HEK293 (cell line): ENCODE measurements around the gene ATP5F1D.

Source experiments
- BCL11A ChIP-seq: fragments of 450-650 bp; formaldehyde crosslinking; IDR thresholded peaks from 2 replicates; pipeline ENCODE4 v1.5.1; 2016; ENCODE audit warnings: low read depth, missing biosample characterization, missing genetic modification characterization
- BCL11B ChIP-seq: fragments of 450-650 bp; formaldehyde crosslinking; IDR thresholded peaks from 2 replicates; pipeline ENCODE4 v1.5.1; 2016; ENCODE audit warnings: low read depth, missing biosample characterization, missing genetic modification characterization
- GLIS2 ChIP-seq: fragments of 450-650 bp; formaldehyde crosslinking; IDR thresholded peaks from 2 replicates; pipeline ENCODE4 v1.5.1; 2016; ENCODE audit warnings: missing biosample characterization, missing genetic modification characterization
- HOXC10 ChIP-seq: sonication (generic); formaldehyde crosslinking; IDR thresholded peaks from 2 replicates; pipeline ENCODE4 v1.8.1; 2023; ENCODE audit warnings: mild to moderate bottlenecking, missing genetic modification reagents
- MEIS1 ChIP-seq: sonication (generic); formaldehyde crosslinking; IDR thresholded peaks from 2 replicates; pipeline ENCODE4 v1.8.1; 2022; ENCODE audit warnings: missing genetic modification reagents, mild to moderate bottlenecking, borderline replicate concordance
- MYNN ChIP-seq: fragments of 450-650 bp; formaldehyde crosslinking; IDR thresholded peaks from 2 replicates; pipeline ENCODE4 v1.5.1; 2016; ENCODE audit warnings: missing biosample characterization, missing genetic modification characterization, borderline replicate concordance
- OSR2 ChIP-seq: fragments of 450-650 bp; formaldehyde crosslinking; IDR thresholded peaks from 2 replicates; pipeline ENCODE4 v1.5.1; 2016; ENCODE audit warnings: missing biosample characterization, missing genetic modification characterization
- PBX3 ChIP-seq: sonication (generic); formaldehyde crosslinking; IDR thresholded peaks from 2 replicates; pipeline ENCODE4 v1.8.1; 2022; ENCODE audit warnings: mild to moderate bottlenecking, moderate library complexity, missing genetic modification reagents
- PRDM1 ChIP-seq: fragments of 450-650 bp; formaldehyde crosslinking; IDR thresholded peaks from 2 replicates; pipeline ENCODE4; 2016; ENCODE audit warnings: missing biosample characterization, missing genetic modification characterization
- REPIN1 ChIP-seq: fragments of 450-650 bp; formaldehyde crosslinking; IDR thresholded peaks from 2 replicates; pipeline ENCODE4 v1.5.1; 2017; ENCODE audit warnings: missing biosample characterization, missing genetic modification characterization, low read depth
- SETDB1 ChIP-seq: IDR thresholded peaks from one replicate; pipeline ENCODE4 v1.6.1; 2017; ENCODE audit warnings: mild to moderate bottlenecking, low read length, moderate library complexity, mixed read lengths; ENCODE audit not compliant: insufficient read length
- TRIM28 ChIP-seq: IDR thresholded peaks from 2 replicates; pipeline ENCODE4 v1.6.1; 2011; ENCODE audit warnings: low read length, control low read depth, borderline replicate concordance
- ZBTB48 ChIP-seq: fragments of 450-650 bp; formaldehyde crosslinking; IDR thresholded peaks from 2 replicates; pipeline ENCODE4 v1.5.1; 2016; ENCODE audit warnings: missing biosample characterization, missing genetic modification characterization
- ZEB2 ChIP-seq: fragments of 450-650 bp; formaldehyde crosslinking; IDR thresholded peaks from 2 replicates; pipeline ENCODE4 v1.5.1; 2016; ENCODE audit warnings: missing biosample characterization, missing genetic modification characterization
- ZNF146 ChIP-seq: fragments of 450-650 bp; formaldehyde crosslinking; IDR thresholded peaks from 2 replicates; pipeline ENCODE4 v1.5.1; 2016; ENCODE audit warnings: missing biosample characterization, missing genetic modification characterization
- ZNF148 ChIP-seq: fragments of 450-650 bp; formaldehyde crosslinking; IDR thresholded peaks from 2 replicates; pipeline ENCODE4 v1.5.0; 2017; ENCODE audit warnings: missing biosample characterization, missing genetic modification characterization, borderline replicate concordance
- ZNF202 ChIP-seq: fragments of 450-650 bp; formaldehyde crosslinking; IDR thresholded peaks from 2 replicates; pipeline ENCODE4 v1.5.1; 2016; ENCODE audit warnings: missing biosample characterization, missing genetic modification characterization, borderline replicate concordance
- ZNF221 ChIP-seq: fragments of 450-650 bp; formaldehyde crosslinking; IDR thresholded peaks from 2 replicates; pipeline ENCODE4 v1.5.1; 2017; ENCODE audit warnings: missing biosample characterization, missing genetic modification characterization, borderline replicate concordance
- ZNF302 ChIP-seq: fragments of 450-650 bp; formaldehyde crosslinking; IDR thresholded peaks from 2 replicates; pipeline ENCODE4 v1.5.1; 2016; ENCODE audit warnings: missing biosample characterization, missing genetic modification characterization, low read depth
- ZNF404 ChIP-seq: fragments of 450-650 bp; formaldehyde crosslinking; IDR thresholded peaks from 2 replicates; pipeline ENCODE4 v1.5.1; 2017; ENCODE audit warnings: missing biosample characterization, missing genetic modification characterization
- ZNF473 ChIP-seq: fragments of 450-650 bp; formaldehyde crosslinking; IDR thresholded peaks from 2 replicates; pipeline ENCODE4 v1.5.1; 2017; ENCODE audit warnings: missing biosample characterization, missing genetic modification characterization
- ZNF510 ChIP-seq: fragments of 450-650 bp; formaldehyde crosslinking; IDR thresholded peaks from 2 replicates; pipeline ENCODE4 v1.5.1; 2018; ENCODE audit warnings: mild to moderate bottlenecking, missing genetic modification characterization, missing biosample characterization; ENCODE audit not compliant: insufficient replicate concordance
- ZNF521 ChIP-seq: fragments of 450-650 bp; formaldehyde crosslinking; IDR thresholded peaks from 2 replicates; pipeline ENCODE4 v1.5.1; 2017; ENCODE audit warnings: missing biosample characterization, mild to moderate bottlenecking, missing genetic modification characterization
- ZNF571 ChIP-seq: fragments of 450-650 bp; formaldehyde crosslinking; IDR thresholded peaks from 2 replicates; pipeline ENCODE4 v1.5.0; 2017; ENCODE audit warnings: missing biosample characterization, missing genetic modification characterization
- ZNF596 ChIP-seq: fragments of 450-650 bp; IDR thresholded peaks from 2 replicates; pipeline ENCODE4 v1.5.0; 2018; ENCODE audit warnings: missing biosample characterization, mild to moderate bottlenecking, missing genetic modification characterization, moderate library complexity
- ZNF623 ChIP-seq: fragments of 450-650 bp; formaldehyde crosslinking; IDR thresholded peaks from 2 replicates; pipeline ENCODE4 v1.5.1; 2016; ENCODE audit warnings: missing biosample characterization, missing genetic modification characterization
- ZNF664 ChIP-seq: fragments of 450-650 bp; formaldehyde crosslinking; IDR thresholded peaks from 2 replicates; pipeline ENCODE4 v1.5.1; 2016; ENCODE audit warnings: missing biosample characterization, missing genetic modification characterization
- ZNF747 ChIP-seq: fragments of 450-650 bp; formaldehyde crosslinking; IDR thresholded peaks from 2 replicates; pipeline ENCODE4 v1.5.1; 2016; ENCODE audit warnings: missing biosample characterization, missing genetic modification characterization
- ZNF777 ChIP-seq: fragments of 450-650 bp; formaldehyde crosslinking; IDR thresholded peaks from 2 replicates; pipeline ENCODE4 v1.5.1; 2017; ENCODE audit warnings: missing biosample characterization, missing genetic modification characterization, borderline replicate concordance
- ZNF830 ChIP-seq: fragments of 450-650 bp; IDR thresholded peaks from 2 replicates; pipeline ENCODE4 v1.5.0; 2018; ENCODE audit warnings: missing biosample characterization, missing genetic modification characterization, low read depth, mild to moderate bottlenecking, moderate library complexity
- ZNF837 ChIP-seq: fragments of 450-650 bp; formaldehyde crosslinking; IDR thresholded peaks from 2 replicates; pipeline ENCODE4 v1.5.1; 2016; ENCODE audit warnings: missing biosample characterization, missing genetic modification characterization
- TF ChIP-seq, protein P1 (sequence below): fragments of 450-650 bp; formaldehyde crosslinking; optimal IDR thresholded peaks from 2 replicates; pipeline ENCODE3; 2016; ENCODE audit warnings: missing biosample characterization, mild to moderate bottlenecking, missing genetic modification characterization
- TF ChIP-seq, protein P2 (sequence below): fragments of 450-650 bp; formaldehyde crosslinking; IDR thresholded peaks from 2 replicates; pipeline ENCODE4 v1.5.1; 2016; ENCODE audit warnings: missing biosample characterization, missing genetic modification characterization
- TF ChIP-seq, protein P3 (sequence below): fragments of 450-650 bp; IDR thresholded peaks from 2 replicates; pipeline ENCODE4 v1.5.1; 2018; ENCODE audit warnings: missing biosample characterization, missing genetic modification characterization

ATP5F1D gene

DNA sequence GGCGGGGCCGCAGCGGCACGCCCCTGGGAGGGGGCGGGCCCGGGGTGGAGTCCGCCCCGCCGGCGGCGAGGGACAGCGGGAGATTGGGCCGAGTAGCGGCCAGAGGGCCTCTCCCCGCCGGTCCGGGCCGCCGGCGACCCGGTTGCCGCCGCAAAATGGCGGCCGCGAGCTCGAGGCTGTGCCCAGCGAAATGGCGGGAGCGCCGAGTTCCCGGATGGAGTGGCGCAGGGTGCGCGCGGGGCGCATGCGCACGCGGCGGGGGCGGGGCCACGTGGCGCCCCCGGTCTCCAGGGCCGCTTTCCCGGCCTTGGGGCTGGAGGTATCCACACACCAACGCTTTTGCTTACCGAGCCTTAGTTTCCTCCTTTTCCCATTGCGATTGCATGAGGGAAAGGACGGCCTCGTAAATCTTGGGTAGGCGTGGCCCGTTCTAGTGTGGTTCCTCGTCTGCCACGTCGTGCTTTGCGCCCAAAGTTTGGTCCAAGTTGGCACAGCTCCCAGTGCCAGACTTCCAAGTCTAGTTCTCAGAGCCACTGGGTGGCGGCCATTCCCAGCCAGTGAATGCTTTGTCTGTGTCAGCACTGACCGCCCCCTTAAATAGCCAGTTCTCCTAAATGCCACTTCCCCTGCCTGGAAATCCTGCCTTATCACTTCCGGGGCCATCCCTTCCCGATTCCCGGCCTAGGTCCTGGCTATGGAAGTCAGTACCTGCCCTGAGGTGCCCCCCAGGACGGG is 28.1 kb downstream of the ATP5F1D start (continued):
- TF ChIP-seq ZNF404 (tag by site-specific recombination), result no peak
- no peak for TF ChIP-seq ZNF777 (tag by site-specific recombination)
- TF ChIP-seq ZNF747 (tag by site-specific recombination), result no peak; the same call in 1 of the 2 replicates
- TF ChIP-seq ZNF837 (tag by site-specific recombination), result no peak
- TF ChIP-seq ZNF830 (tag by site-specific recombination), result no peak
- TF ChIP-seq, protein P1, sequence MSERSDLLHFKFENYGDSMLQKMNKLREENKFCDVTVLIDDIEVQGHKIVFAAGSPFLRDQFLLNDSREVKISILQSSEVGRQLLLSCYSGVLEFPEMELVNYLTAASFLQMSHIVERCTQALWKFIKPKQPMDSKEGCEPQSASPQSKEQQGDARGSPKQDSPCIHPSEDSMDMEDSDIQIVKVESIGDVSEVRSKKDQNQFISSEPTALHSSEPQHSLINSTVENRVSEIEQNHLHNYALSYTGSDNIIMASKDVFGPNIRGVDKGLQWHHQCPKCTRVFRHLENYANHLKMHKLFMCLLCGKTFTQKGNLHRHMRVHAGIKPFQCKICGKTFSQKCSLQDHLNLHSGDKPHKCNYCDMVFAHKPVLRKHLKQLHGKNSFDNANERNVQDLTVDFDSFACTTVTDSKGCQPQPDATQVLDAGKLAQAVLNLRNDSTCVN (tag by site-specific recombination), result peak; percentile 59
- TF ChIP-seq ZNF623 (tag by site-specific recombination), result peak; percentile 24
- TF ChIP-seq, protein P2, sequence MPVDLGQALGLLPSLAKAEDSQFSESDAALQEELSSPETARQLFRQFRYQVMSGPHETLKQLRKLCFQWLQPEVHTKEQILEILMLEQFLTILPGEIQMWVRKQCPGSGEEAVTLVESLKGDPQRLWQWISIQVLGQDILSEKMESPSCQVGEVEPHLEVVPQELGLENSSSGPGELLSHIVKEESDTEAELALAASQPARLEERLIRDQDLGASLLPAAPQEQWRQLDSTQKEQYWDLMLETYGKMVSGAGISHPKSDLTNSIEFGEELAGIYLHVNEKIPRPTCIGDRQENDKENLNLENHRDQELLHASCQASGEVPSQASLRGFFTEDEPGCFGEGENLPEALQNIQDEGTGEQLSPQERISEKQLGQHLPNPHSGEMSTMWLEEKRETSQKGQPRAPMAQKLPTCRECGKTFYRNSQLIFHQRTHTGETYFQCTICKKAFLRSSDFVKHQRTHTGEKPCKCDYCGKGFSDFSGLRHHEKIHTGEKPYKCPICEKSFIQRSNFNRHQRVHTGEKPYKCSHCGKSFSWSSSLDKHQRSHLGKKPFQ (tag by site-specific recombination), result no peak
- peak; percentile 66 for TF ChIP-seq ZNF596
- TF ChIP-seq BCL11A (tag by site-specific recombination), result no peak
- no peak for TF ChIP-seq ZNF148 (tag by site-specific recombination)
- no peak for TF ChIP-seq TRIM28
- no peak for TF ChIP-seq REPIN1 (tag by site-specific recombination)
- TF ChIP-seq ZNF146 (tag by site-specific recombination), result no peak
- no peak for TF ChIP-seq SETDB1
- no peak for TF ChIP-seq MYNN (tag by site-specific recombination)
- TF ChIP-seq ZNF521 (tag by site-specific recombination), result no peak
- TF ChIP-seq GLIS2 (tag by site-specific recombination), result no peak; the same call in 1 of the 2 replicates
- no peak for TF ChIP-seq ZNF221
- no peak for TF ChIP-seq ZNF571
- peak; percentile 21; the same call in 1 of the 2 replicates for TF ChIP-seq ZBTB48 (tag by site-specific recombination)
- peak; percentile 53; the same call in 1 of the 2 replicates for TF ChIP-seq PRDM1
- TF ChIP-seq ZNF302 (tag by site-specific recombination), result no peak
- TF ChIP-seq HOXC10 (CRISPR knock-in tag), result no peak
- TF ChIP-seq ZEB2 (tag by site-specific recombination), result peak; percentile 50
- TF ChIP-seq ZNF664, result no peak
- no peak for TF ChIP-seq PBX3 (CRISPR knock-in tag)
- no peak for TF ChIP-seq ZNF473
- TF ChIP-seq, protein P3, sequence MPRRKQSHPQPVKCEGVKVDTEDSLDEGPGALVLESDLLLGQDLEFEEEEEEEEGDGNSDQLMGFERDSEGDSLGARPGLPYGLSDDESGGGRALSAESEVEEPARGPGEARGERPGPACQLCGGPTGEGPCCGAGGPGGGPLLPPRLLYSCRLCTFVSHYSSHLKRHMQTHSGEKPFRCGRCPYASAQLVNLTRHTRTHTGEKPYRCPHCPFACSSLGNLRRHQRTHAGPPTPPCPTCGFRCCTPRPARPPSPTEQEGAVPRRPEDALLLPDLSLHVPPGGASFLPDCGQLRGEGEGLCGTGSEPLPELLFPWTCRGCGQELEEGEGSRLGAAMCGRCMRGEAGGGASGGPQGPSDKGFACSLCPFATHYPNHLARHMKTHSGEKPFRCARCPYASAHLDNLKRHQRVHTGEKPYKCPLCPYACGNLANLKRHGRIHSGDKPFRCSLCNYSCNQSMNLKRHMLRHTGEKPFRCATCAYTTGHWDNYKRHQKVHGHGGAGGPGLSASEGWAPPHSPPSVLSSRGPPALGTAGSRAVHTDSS (tag by site-specific recombination), result no peak; the same call in 1 of the 2 replicates
- no peak for TF ChIP-seq MEIS1 (CRISPR knock-in tag)
- no peak for TF ChIP-seq OSR2 (tag by site-specific recombination)
- TF ChIP-seq BCL11B (tag by site-specific recombination), result no peak
- no peak for TF ChIP-seq ZNF510
- TF ChIP-seq ZNF202, result no peak
